K562 (cell line): Measurements from ENCODE around the gene TRABD. TPM values are rescaled to one million over a fixed set of nuclear protein-coding genes. Genes with fewer than 3 reads are reported as not detected.
A peak's percentile ranks its signal among the peaks of the same experiment; 100 is the strongest.
"Not testable (repeated sequence)": the region's sequence is repeated elsewhere in the genome, so short reads cannot be mapped to it uniquely, and the experiment has no call there.

Experiments used
- ATAC-seq: fragments of 200-7000 bp; cut with Tn5 transposase; 3 replicates; pipeline ENCODE4 v1.9.1; 2020; ENCODE audit warnings: moderate library complexity
- BruUV-seq: library from RNA; stranded (reverse); fragments of 400-500 nt; replicated peaks from 2 replicates; lab custom pipeline; 2021; lab: Mats Ljungman, UMichigan
- CTCF ChIA-PET: fragments of 300-600 bp; formaldehyde crosslinking; extraction: SDS; loops from one replicate; lab custom pipeline; 2021; ENCODE audit warnings: low intra/inter-chr PET ratio; lab: Yijun Ruan, JAX
- POLR2A ChIA-PET: fragments of 300-600, 350-650 bp; sonication (Branson Sonifier 250); formaldehyde crosslinking; extraction: SDS; loops from one replicate; lab custom pipeline; 2021; ENCODE audit warnings: antibody characterized with exemption, inconsistent platforms; lab: Yijun Ruan, JAX
- DNase-seq, 4 experiments: peaks; one replicate each; pipeline versions ENCODE4 v3.0.0 to v3.0.0-alpha.2; 2011 to 2018; ENCODE audit warnings: low spot score in 3 of 4, mixed read lengths in 3 of 4; ENCODE audit errors: extremely low read depth in 1 of 4
- FAIRE-seq: peaks from 2 replicates; lab custom pipeline; 2011; peaks lifted over from hg19 to GRCh38; lab: Jason Lieb, UNC
- H2AFZ ChIP-seq: 2 replicates; pipeline ENCODE4 v1.6.0; 2011; ENCODE audit warnings: low read depth, low read length, control low read depth, inconsistent platforms
- H3K27ac ChIP-seq: fragments of 200-600 bp; 3 replicates; pipeline ENCODE4 v1.8.0; 2011; ENCODE audit warnings: low read depth, mild to moderate bottlenecking, control low read depth, inconsistent platforms, low read length, moderate library complexity, mixed read lengths; ENCODE audit errors: extremely low read depth
- H3K27me3 ChIP-seq, 2 experiments: fragments of 300-600 bp in 1 of 2; 2 replicates in 1 of 2; 3 replicates in 1 of 2; pipeline versions ENCODE4 v1.6.0 to v1.8.0; 2011; ENCODE audit warnings: inconsistent platforms in 2 of 2, low read length in 2 of 2, mild to moderate bottlenecking in 1 of 2, mixed read lengths in 1 of 2, moderate library complexity in 1 of 2; ENCODE audit not compliant: control insufficient read depth in 2 of 2, insufficient read depth in 2 of 2
- H3K36me3 ChIP-seq: fragments of 300-600 bp; 3 replicates; pipeline ENCODE4 v1.8.0; 2011; ENCODE audit warnings: mild to moderate bottlenecking, low read length, inconsistent platforms; ENCODE audit not compliant: control insufficient read depth, insufficient read depth
- H3K4me1 ChIP-seq, 2 experiments: fragments of 200-600 bp in 1 of 2; replicated peaks in 1 of 2; 2 replicates in 1 of 2; 3 replicates in 1 of 2; pipeline versions ENCODE4 v1.5.1 to v1.8.0; 2011; ENCODE audit warnings: inconsistent platforms in 2 of 2, low read length in 2 of 2, mild to moderate bottlenecking in 1 of 2, mixed read lengths in 1 of 2, moderate library complexity in 1 of 2; ENCODE audit not compliant: control insufficient read depth in 2 of 2, insufficient read depth in 2 of 2
- H3K4me2 ChIP-seq: 2 replicates; pipeline ENCODE4 v1.6.1; 2011; ENCODE audit warnings: low read length, control low read depth, inconsistent platforms, mixed read lengths; ENCODE audit not compliant: insufficient read depth
- H3K4me3 ChIP-seq: fragments of 200-600 bp; sonication (generic), shearing (Covaris generic); 2 replicates; pipeline ENCODE4 v1.5.1; 2016; ENCODE audit warnings: control low read depth, inconsistent platforms
- H3K79me2 ChIP-seq: fragments of 200-600 bp; 3 replicates; pipeline ENCODE4 v1.8.0; 2011; ENCODE audit warnings: low read length, inconsistent platforms; ENCODE audit not compliant: control insufficient read depth, insufficient read depth
- H3K9ac ChIP-seq, 2 experiments: 2 replicates each; pipeline versions ENCODE4 v1.6.0 to v1.6.1; 2011; ENCODE audit warnings: low read depth in 2 of 2, low read length in 2 of 2, control low read depth in 1 of 2, inconsistent platforms in 1 of 2, mild to moderate bottlenecking in 1 of 2, mixed read lengths in 1 of 2; ENCODE audit not compliant: insufficient read depth in 1 of 2
- H3K9me1 ChIP-seq: one replicate; pipeline ENCODE4 v1.6.0; 2011; ENCODE audit warnings: inconsistent platforms, mild to moderate bottlenecking, low read length, moderate library complexity; ENCODE audit not compliant: control insufficient read depth, insufficient read depth
- H3K9me3 ChIP-seq: replicated peaks from 2 replicates; pipeline ENCODE4 v1.5.1; 2011; ENCODE audit warnings: low read depth, low read length, inconsistent platforms; ENCODE audit not compliant: control insufficient read depth, insufficient read depth
- H4K20me1 ChIP-seq: replicated peaks from 2 replicates; pipeline ENCODE4 v1.6.1; 2011; ENCODE audit warnings: low read length, inconsistent platforms, mixed read lengths; ENCODE audit not compliant: control insufficient read depth, insufficient read depth
- C11orf30 ChIP-seq: fragments of 450-650 bp; IDR thresholded peaks from 2 replicates; pipeline ENCODE4 v1.6.1; 2016; ENCODE audit warnings: low read depth, mild to moderate bottlenecking
- MAFG ChIP-seq: fragments of 450-650 bp; conservative IDR thresholded peaks from 2 replicates; pipeline ENCODE4 v1.6.1; 2016; ENCODE audit warnings: missing genetic modification characterization, missing compliant biosample characterization
- NFE2 ChIP-seq: IDR thresholded peaks from 2 replicates; pipeline ENCODE4 v1.6.1; 2014; ENCODE audit warnings: antibody characterized with exemption, low read depth
- RBBP5 ChIP-seq: fragments of 200-600 bp; sonication (generic); IDR thresholded peaks from 2 replicates; pipeline ENCODE4 v1.6.1; 2012; ENCODE audit warnings: borderline replicate concordance, mild to moderate bottlenecking, low read length, control low read depth, inconsistent platforms; ENCODE audit not compliant: insufficient read depth, poor library complexity, severe bottlenecking
- ZNF316 ChIP-seq: fragments of 450-650 bp; IDR thresholded peaks from 2 replicates; pipeline ENCODE4 v1.6.1; 2016
- WGBS: fragments of 100-300 bp; shearing (Covaris generic); methylation state at CpG from one replicate; pipeline ENCODE4 v1.1.6; 2016; ENCODE audit warnings: low coverage, mixed read lengths; ENCODE audit not compliant: insufficient coverage; ENCODE audit errors: missing lambda C conversion rate; 5-methylcytosine and 5-hydroxymethylcytosine counted together
- in situ Hi-C: fragments of 300-500 bp; cut with MboI; formaldehyde crosslinking; loops from 4 replicates; pipeline ENCODE4 v1.15.0; 2018; ENCODE audit warnings: inconsistent platforms, mixed read lengths
- intact Hi-C: fragments of 100-400 bp; cut with micrococcal nuclease; formaldehyde crosslinking; loops from 2 replicates; pipeline ENCODE4 v1.14.2; 2022
- polyA plus RNA-seq, 8 experiments: library from polyadenylated mRNA; depleted of rRNA in 4 of 8; stranded (reverse) in 5 of 8; unstranded in 3 of 8; fragments of >200 nt; fragmentation: Nextera tagmentation in 2 of 8; fragmentation: Illumina TruSeq in 1 of 8; extraction: Ambion mirVana in 2 of 8; extraction: Trizol in 1 of 8; gene quantifications; 2 replicates each; pipeline versions ENCODE4 v1.2.1 to v1.2.3, GENCODE V29; 2011 to 2014; ENCODE audit warnings: inconsistent platforms in 1 of 8, missing spikeins in 1 of 8
- total RNA-seq, 7 experiments: library from RNA; depleted of rRNA in 6 of 7; stranded (reverse); fragments of >200 nt in 6 of 7; fragmentation: Illumina TruSeq in 2 of 7; extraction: Trizol in 2 of 7; gene quantifications; 2 replicates each; pipeline versions ENCODE4 v1.2.1 to v1.2.3, GENCODE V29; 2011 to 2021; ENCODE audit warnings: low replicate concordance in 1 of 7

TRABD gene
- total and polyA plus RNA-seq, 9 of the 15 experiments (the other 6 are each of a cell fraction or from before 2014, with no cell fraction given): 0.08 to 62.9 (median 14.0) TPM

GRCh38 chr22:50204571-50204970, 18.9 kb downstream of the TRABD start:
- no peaks in the 10 kb centered on the region for H4K20me1 ChIP-seq
- WGBS: 88% methylated on average over 5 of the region's 7 CpGs
- H2AFZ ChIP-seq: no peak overlapping the region
- peaks cover 3% of the 10 kb centered on the region; the same call in 1 of the 2 replicates for H3K9me3 ChIP-seq
- no peak for FAIRE-seq
- POLR2A ChIA-PET: no interaction called here
- no peaks in the 10 kb centered on the region for H3K27me3 ChIP-seq
- no TSS peak for BruUV-seq
- DNase-seq: no peak
- H3K4me2 ChIP-seq: no peak overlapping the region
- in situ Hi-C loops (no loop called here), intact Hi-C loops (no loop called here)
- H3K36me3 ChIP-seq: peaks cover 35% of the 10 kb centered on the region; the same call in 1 of the 3 replicates
- peaks cover 20% of the 10 kb centered on the region for H3K79me2 ChIP-seq
- ATAC-seq: no peak
- H3K4me3 ChIP-seq: no peak overlapping the region
- H3K9me1 ChIP-seq: no peaks in the 10 kb centered on the region
- CTCF ChIA-PET: no interaction called here
- H3K27ac ChIP-seq: no peak overlapping the region
- no peak overlapping the region for H3K9ac ChIP-seq
- TF ChIP-seq NFE2 (peak; percentile 62), C11orf30 (peak; percentile 37; the same call in 1 of the 2 replicates), MAFG (tag) (peak; percentile 34; the same call in 1 of the 2 replicates), RBBP5 (no peak), ZNF316 (peak; percentile 25; the same call in 1 of the 2 replicates)
- H3K4me1 ChIP-seq: peaks cover 5 to 52% of the 10 kb centered on the region in 2 experiments; a peak in 3 of 5 replicates

DNA sequence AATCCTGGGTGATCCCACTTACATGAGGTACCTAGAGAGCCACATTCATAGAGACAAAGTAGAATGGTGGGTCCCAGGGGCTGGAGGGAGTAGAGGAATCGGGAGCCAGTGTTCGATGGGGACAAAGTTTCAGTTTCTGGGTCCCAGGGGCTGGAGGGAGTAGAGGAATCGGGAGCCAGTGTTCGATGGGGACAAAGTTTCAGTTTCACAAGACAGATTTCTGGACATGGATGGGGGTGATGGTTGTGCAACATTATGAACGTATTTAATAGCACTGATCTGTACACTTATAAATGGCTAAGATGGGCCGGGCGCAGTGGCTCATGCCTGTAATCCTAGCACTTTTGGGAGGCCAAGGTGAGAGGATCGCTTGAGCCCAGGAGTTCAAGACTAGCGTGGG, 19.3 kb downstream of the TRABD start:
- H3K9me1 ChIP-seq, H3K4me3 ChIP-seq, ATAC-seq, in situ Hi-C loops, DNase-seq, H3K27ac ChIP-seq, H3K4me2 ChIP-seq, CTCF ChIA-PET, intact Hi-C loops, POLR2A ChIA-PET, H3K9ac ChIP-seq, H3K9me3 ChIP-seq, H4K20me1 ChIP-seq, H2AFZ ChIP-seq, BruUV-seq, FAIRE-seq, H3K27me3 ChIP-seq: not testable (repeated sequence)
- peaks cover 5 to 51% of the 10 kb centered on the region in 2 experiments; a peak in 3 of 5 replicates for H3K4me1 ChIP-seq
- H3K36me3 ChIP-seq: peaks cover 34% of the 10 kb centered on the region; the same call in 1 of the 3 replicates
- peaks cover 20% of the 10 kb centered on the region for H3K79me2 ChIP-seq
- 96% methylated on average over 9 of the region's 9 CpGs for WGBS
